Suprapubic skin (tissue), 4 donors: ENCODE results near the gene STIM2. TPM values are rescaled to one million over a fixed set of nuclear protein-coding genes. Genes with fewer than 3 reads are reported as not detected.
"Not testable (repeated sequence)": the region's sequence is repeated elsewhere in the genome, so short reads cannot be mapped to it uniquely, and the experiment has no call there.

Experiments used
- DNase-seq, 2 donors: peaks; one replicate each; pipeline ENCODE4 v3.0.0-alpha.2; 2019; ENCODE audit warnings: low spot score in 2 of 2
- H3K27ac ChIP-seq: fragments of 200-600 bp; sonication (generic); one replicate; pipeline ENCODE4 v1.5.1; 2019
- H3K27me3 ChIP-seq: fragments of 200-600 bp; sonication (generic); one replicate; pipeline ENCODE4 v1.5.1; 2019
- H3K36me3 ChIP-seq: fragments of 200-600 bp; sonication (generic); one replicate; pipeline ENCODE4 v1.5.1; 2019
- H3K4me1 ChIP-seq: fragments of 200-600 bp; sonication (generic); one replicate; pipeline ENCODE4 v1.5.1; 2019
- H3K4me3 ChIP-seq: fragments of 200-600 bp; sonication (generic); one replicate; pipeline ENCODE4 v1.5.1; 2019; ENCODE audit warnings: mild to moderate bottlenecking
- H3K9me3 ChIP-seq: fragments of 200-600 bp; sonication (generic); one replicate; pipeline ENCODE4 v1.5.1; 2019
- EP300 ChIP-seq: sonication (generic); formaldehyde crosslinking; IDR thresholded peaks from one replicate; pipeline ENCODE4 v1.6.1; 2017; ENCODE audit warnings: antibody characterized with exemption
- POLR2A ChIP-seq, 2 donors: fragments of 450-650 bp; IDR thresholded peaks; one replicate each; pipeline ENCODE4 v1.6.1; 2017; ENCODE audit warnings: antibody characterized with exemption in 2 of 2, mild to moderate bottlenecking in 2 of 2, moderate library complexity in 2 of 2
- POLR2AphosphoS5 ChIP-seq, 3 donors: sonication (generic); formaldehyde crosslinking; IDR thresholded peaks; one replicate each; pipeline ENCODE4 v1.6.1; 2017; ENCODE audit warnings: antibody characterized with exemption in 3 of 3
- WGBS: methylation state at CpG from one replicate; pipeline ENCODE4 v1.1.5; 2018; 5-methylcytosine and 5-hydroxymethylcytosine counted together
- total RNA-seq, 4 donors: library from RNA; depleted of rRNA; stranded (reverse); fragments of >200 nt; gene quantifications; one replicate each; pipeline ENCODE4 v1.1.0, GENCODE V29; 2016
- TF ChIP-seq, protein P1 (sequence below), 2 donors: fragments of 200-600 bp in 1 of 2; fragments of 450-650 bp in 1 of 2; sonication (generic) in 1 of 2; IDR thresholded peaks; one replicate each; pipeline ENCODE4 v1.5.1; 2016 to 2019; ENCODE audit warnings: antibody characterized with exemption in 2 of 2, mild to moderate bottlenecking in 1 of 2, moderate library complexity in 1 of 2

Gene STIM2
- total RNA-seq, 4 donors from 2014 or later, result 20.2 to 37.3 (median 27.5) TPM

DNA sequence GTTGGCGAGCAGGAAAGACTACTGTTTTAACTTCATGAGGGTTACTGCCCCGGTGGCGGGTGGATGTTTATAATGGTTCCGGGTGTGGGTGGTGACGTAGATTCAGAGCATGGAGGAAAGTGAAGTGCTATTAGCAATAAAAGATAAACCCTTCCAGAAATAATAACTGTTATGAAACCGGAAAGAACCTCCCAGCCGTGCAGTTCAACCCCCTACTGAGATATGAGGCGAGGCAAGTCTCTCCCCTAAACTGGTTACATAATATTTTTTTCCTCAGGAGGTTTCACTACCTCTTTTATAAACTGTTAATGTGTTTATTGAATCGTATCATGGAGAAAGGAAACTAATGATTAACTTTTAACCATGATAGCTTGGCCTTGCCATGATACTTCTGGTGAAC, 33.9 kb upstream of the STIM2 start:
- no peaks in the 10 kb centered on the region for H3K9me3 ChIP-seq
- TF ChIP-seq EP300, result no peak
- TF ChIP-seq, protein P1, sequence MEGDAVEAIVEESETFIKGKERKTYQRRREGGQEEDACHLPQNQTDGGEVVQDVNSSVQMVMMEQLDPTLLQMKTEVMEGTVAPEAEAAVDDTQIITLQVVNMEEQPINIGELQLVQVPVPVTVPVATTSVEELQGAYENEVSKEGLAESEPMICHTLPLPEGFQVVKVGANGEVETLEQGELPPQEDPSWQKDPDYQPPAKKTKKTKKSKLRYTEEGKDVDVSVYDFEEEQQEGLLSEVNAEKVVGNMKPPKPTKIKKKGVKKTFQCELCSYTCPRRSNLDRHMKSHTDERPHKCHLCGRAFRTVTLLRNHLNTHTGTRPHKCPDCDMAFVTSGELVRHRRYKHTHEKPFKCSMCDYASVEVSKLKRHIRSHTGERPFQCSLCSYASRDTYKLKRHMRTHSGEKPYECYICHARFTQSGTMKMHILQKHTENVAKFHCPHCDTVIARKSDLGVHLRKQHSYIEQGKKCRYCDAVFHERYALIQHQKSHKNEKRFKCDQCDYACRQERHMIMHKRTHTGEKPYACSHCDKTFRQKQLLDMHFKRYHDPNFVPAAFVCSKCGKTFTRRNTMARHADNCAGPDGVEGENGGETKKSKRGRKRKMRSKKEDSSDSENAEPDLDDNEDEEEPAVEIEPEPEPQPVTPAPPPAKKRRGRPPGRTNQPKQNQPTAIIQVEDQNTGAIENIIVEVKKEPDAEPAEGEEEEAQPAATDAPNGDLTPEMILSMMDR (IDR thresholded peaks at IDR 0.05), result no peak
- TF ChIP-seq POLR2A (IDR thresholded peaks at IDR 0.05), result no peak
- no peak for TF ChIP-seq POLR2AphosphoS5 (IDR thresholded peaks at IDR 0.05)
- H3K36me3 ChIP-seq, result no peaks in the 10 kb centered on the region
- H3K4me1 ChIP-seq, result peaks cover 8% of the 10 kb centered on the region
- H3K4me3 ChIP-seq, result no peak overlapping the region
- DNase-seq, result no peak
- H3K27me3 ChIP-seq, result no peaks in the 10 kb centered on the region
- 62% methylated on average over 9 of the region's 9 CpGs for WGBS
- H3K27ac ChIP-seq, result no peak overlapping the region

- 94% methylated on average over 6 of the region's 6 CpGs for WGBS
- not testable (repeated sequence) for H3K27ac ChIP-seq, H3K4me3 ChIP-seq, H3K9me3 ChIP-seq, H3K27me3 ChIP-seq, DNase-seq, H3K36me3 ChIP-seq, H3K4me1 ChIP-seq
Observed at GRCh38 chr4:26827336-26827735, 33.3 kb upstream of the STIM2 start.

DNA sequence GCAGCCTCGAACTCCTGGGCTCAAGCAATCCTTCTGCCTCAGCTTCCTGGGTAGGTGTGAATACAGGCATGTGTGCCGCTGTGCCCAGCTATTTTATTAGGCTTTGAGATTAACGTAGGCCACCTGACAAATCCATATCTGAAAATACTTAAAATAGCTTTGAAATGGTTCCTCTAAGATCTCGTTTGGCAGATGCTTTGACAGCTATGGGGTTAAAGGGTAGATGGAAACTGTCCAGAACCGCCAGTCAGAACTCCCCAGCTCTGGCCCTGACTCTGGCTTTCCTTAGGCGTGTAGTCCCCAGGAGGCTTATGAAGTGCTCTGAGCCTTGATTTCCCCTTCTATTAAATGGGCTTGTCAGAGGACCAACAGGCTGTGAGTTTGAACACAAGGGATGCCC, 32.8 kb upstream of the STIM2 start:
- no peak overlapping the region for H3K4me3 ChIP-seq
- H3K9me3 ChIP-seq, result no peaks in the 10 kb centered on the region
- DNase-seq, result no peak
- 93% methylated on average over 5 of the region's 6 CpGs for WGBS
- H3K4me1 ChIP-seq, result peaks cover 8% of the 10 kb centered on the region
- no peak for TF ChIP-seq POLR2AphosphoS5 (IDR thresholded peaks at IDR 0.05)
- TF ChIP-seq, protein P1 (IDR thresholded peaks at IDR 0.05), result no peak
- TF ChIP-seq EP300, result no peak
- no peak for TF ChIP-seq POLR2A (IDR thresholded peaks at IDR 0.05)
- no peaks in the 10 kb centered on the region for H3K36me3 ChIP-seq
- H3K27me3 ChIP-seq, result no peaks in the 10 kb centered on the region
- H3K27ac ChIP-seq, result no peak overlapping the region

GRCh38 chr4:26829018-26829417, 31.6 kb upstream of the STIM2 start:
- WGBS, result 95% methylated on average over 4 of the region's 4 CpGs
- no peaks in the 10 kb centered on the region for H3K9me3 ChIP-seq
- H3K4me3 ChIP-seq, result no peak overlapping the region
- no peaks in the 10 kb centered on the region for H3K36me3 ChIP-seq
- H3K4me1 ChIP-seq, result peaks cover 8% of the 10 kb centered on the region
- TF ChIP-seq POLR2A (IDR thresholded peaks at IDR 0.05), result no peak
- no peak for TF ChIP-seq POLR2AphosphoS5 (IDR thresholded peaks at IDR 0.05)
- TF ChIP-seq, protein P1 (IDR thresholded peaks at IDR 0.05), result no peak
- TF ChIP-seq EP300, result no peak
- no peak for DNase-seq
- H3K27me3 ChIP-seq, result no peaks in the 10 kb centered on the region
- no peak overlapping the region for H3K27ac ChIP-seq

- no peak for DNase-seq
- Histone ChIP-seq H3K27me3 (no peaks in the 10 kb centered on the region), H3K27ac (no peak overlapping the region), H3K36me3 (no peaks in the 10 kb centered on the region), H3K4me1 (peaks cover 8% of the 10 kb centered on the region), H3K4me3 (no peak overlapping the region), H3K9me3 (no peaks in the 10 kb centered on the region)
- TF ChIP-seq, protein P1 (IDR thresholded peaks at IDR 0.05), result no peak
- no peak for TF ChIP-seq POLR2AphosphoS5 (IDR thresholded peaks at IDR 0.05)
- WGBS, result 96% methylated on average over 2 of the region's 2 CpGs
Observed at GRCh38 chr4:26830033-26830432, 30.6 kb upstream of the STIM2 start.

- H3K9me3 ChIP-seq, result no peaks in the 10 kb centered on the region
- TF ChIP-seq POLR2A (IDR thresholded peaks at IDR 0.05) (no peak), POLR2AphosphoS5 (IDR thresholded peaks at IDR 0.05) (no peak), EP300 (no peak)
- TF ChIP-seq, protein P1 (IDR thresholded peaks at IDR 0.05), result no peak
- H3K4me1 ChIP-seq, result peaks cover 8% of the 10 kb centered on the region
- no peak for DNase-seq
- no peak overlapping the region for H3K4me3 ChIP-seq
- 95% methylated on average over 4 of the region's 4 CpGs for WGBS
- no peaks in the 10 kb centered on the region for H3K36me3 ChIP-seq
- no peak overlapping the region for H3K27ac ChIP-seq
- H3K27me3 ChIP-seq, result no peaks in the 10 kb centered on the region
Observed at GRCh38 chr4:26830701-26831100, 29.9 kb upstream of the STIM2 start.
